ENCODE data around the gene DONSON. TPM values are rescaled to one million over a fixed set of nuclear protein-coding genes. Genes with fewer than 3 reads are reported as not detected.

The DONSON gene
- total and polyA plus RNA-seq, 2 of the 8 experiments (the other 6 are each of a cell fraction or from before 2014, with no cell fraction given), result 21.9 to 32.5 TPM

- H4K91ac ChIP-seq (replicated peaks; ENCODE audit: insufficient read length, low read length), result no peak overlapping the region
- peaks cover 10% of the 10 kb centered on the region for H3K23me2 ChIP-seq (ENCODE audit: low read depth, low read length)
- H2BK20ac ChIP-seq (ENCODE audit: low read length), result no peak overlapping the region
- H3K4me2 ChIP-seq (ENCODE audit: insufficient read depth in 1 of 2, low read depth in 2 of 2, low read length in 2 of 2), result peak overlapping the region; percentile 45 to 76
- no peaks in the 10 kb centered on the region; the same call in 1 of the 2 replicates for H3K79me1 ChIP-seq (ENCODE audit: low read depth, low read length)
- H4K5ac ChIP-seq (ENCODE audit: insufficient read length, low read depth, low read length), result no peak overlapping the region
- H2AFZ ChIP-seq (ENCODE audit: low read length), result no peak overlapping the region
- no peak for FAIRE-seq
- H2BK15ac ChIP-seq (ENCODE audit: low read length), result no peak overlapping the region
- H3K4me3 ChIP-seq (ENCODE audit: extremely low read depth in 1 of 4, insufficient read depth in 2 of 4, low read depth in 3 of 4, low read length in 4 of 4), result peak overlapping the region in 3 of 4 experiments; percentile 11 to 95 (median 91); a peak in 5 of 8 replicates
- H2BK120ac ChIP-seq (replicated peaks; ENCODE audit: low read depth, low read length), result no peak overlapping the region
- H3K56ac ChIP-seq (replicated peaks; ENCODE audit: insufficient read length, low read depth, low read length), result no peak overlapping the region
- H2BK12ac ChIP-seq (ENCODE audit: low read depth, low read length), result no peak overlapping the region
- 85% methylated on average over 3 of the region's 3 CpGs; no CpG with 5 or more reads in 1 of the 2 experiments for WGBS, 2 experiments (ENCODE audit: extremely low coverage in 1 of 2, insufficient coverage in 1 of 2, insufficient read length in 1 of 2, insufficient replicate concordance in 2 of 2, low coverage in 1 of 2, low lambda C conversion rate in 2 of 2, missing lambda C conversion rate in 1 of 2)
- H3K79me2 ChIP-seq (ENCODE audit: control insufficient read depth in 1 of 2, insufficient read depth in 2 of 2, low read length in 2 of 2), result peaks cover 44 to 86% of the 10 kb centered on the region in 2 experiments
- no peak overlapping the region for H3K4ac ChIP-seq (replicated peaks; ENCODE audit: insufficient read length, low read depth, low read length)
- H2AK5ac ChIP-seq (ENCODE audit: low read depth, low read length), result no peak overlapping the region
- H3K27me3 ChIP-seq (replicated peaks in 1 of 4; ENCODE audit: control insufficient read depth in 3 of 4, extremely low read depth in 1 of 4, insufficient read depth in 3 of 4, low read length in 3 of 4), result no peaks in the 10 kb centered on the region
- no peaks in the 10 kb centered on the region for H3K9me3 ChIP-seq (ENCODE audit: insufficient read depth in 2 of 2, low read depth in 1 of 2, low read length in 1 of 2)
- no peak overlapping the region; the same call in 1 of the 2 replicates for H2BK5ac ChIP-seq (ENCODE audit: low read depth, low read length)
- no peak overlapping the region for H3K9ac ChIP-seq (replicated peaks in 1 of 4; ENCODE audit: extremely low read depth in 1 of 4, low read depth in 3 of 4, low read length in 3 of 4)
- ChIA-PET POLR2A (ENCODE audit: partially characterized antibody) (interaction anchor here (1.0 to 6.3 kb wide), 7 partner anchors 11 to 179 kb away, joined by 3 to 64 read pairs (median 3); no protein-coding TSS in a partner anchor), CTCF (ENCODE audit: partially characterized antibody) (interaction anchor here (0.6 kb wide), 1 partner anchor 428 kb away, joined by 3 read pairs; no protein-coding TSS in a partner anchor)
- no peak overlapping the region for H4K8ac ChIP-seq (ENCODE audit: extremely low read depth, insufficient read depth, low read length)
- no peak overlapping the region for H3K23ac ChIP-seq (ENCODE audit: insufficient read length)
- peaks cover 16 to 45% (median 29%) of the 10 kb centered on the region in 4 experiments for H3K36me3 ChIP-seq (ENCODE audit: control insufficient read depth in 2 of 4, insufficient read depth in 4 of 4, low read length in 3 of 4)
- DNase-seq (ENCODE audit: low read depth in 1 of 2, low spot score in 2 of 2), result no peak
- peaks cover 9 to 10% of the 10 kb centered on the region in 2 experiments for H4K20me1 ChIP-seq (replicated peaks in 1 of 2; ENCODE audit: control insufficient read depth in 1 of 2, insufficient read depth in 2 of 2, low read length in 2 of 2)
- H3K27ac ChIP-seq (ENCODE audit: low read depth, low read length), result no peak overlapping the region
- H3K18ac ChIP-seq (ENCODE audit: extremely low read depth, low read length), result no peak overlapping the region
- H3K14ac ChIP-seq (ENCODE audit: insufficient read length), result no peak overlapping the region
- H3K4me1 ChIP-seq (replicated peaks in 1 of 4; ENCODE audit: control insufficient read depth in 3 of 4, insufficient read depth in 4 of 4, low read length in 3 of 4), result peaks cover 0 to 2% (median 0%) of the 10 kb centered on the region in 4 experiments; a peak in 3 of 7 replicates
- TF ChIP-seq USF2 (IDR thresholded peaks at IDR 0.05; ENCODE audit: low read length) (no peak), BRCA1 (IDR thresholded peaks at IDR 0.05; ENCODE audit: low read depth, low read length) (no peak)
These were observed 47.8 kb downstream of the DONSON start for GRCh38 chr21:33540711-33541104.
